GM18909 (cell line): ENCODE measurements around the gene INTS15.
A peak's percentile ranks its signal among the peaks of the same experiment; 100 is the strongest.
"Not testable (repeated sequence)": the region's sequence is repeated elsewhere in the genome, so short reads cannot be mapped to it uniquely, and the experiment has no call there.

ENCODE experiments used
- ATAC-seq: cut with Tn5 transposase; IDR thresholded peaks from one replicate; pipeline ENCODE4 v1.9.1; 2021; ENCODE audit warnings: mild to moderate bottlenecking; ENCODE audit not compliant: unreplicated experiment, poor library complexity

The INTS15 gene

GRCh38 chr7:6614953-6615722 is 25.3 kb downstream of the INTS15 start, which contains the start of gene ZNF853:
TSS of gene ZNF853 (plus strand) at chr7:6615610. CDS start at chr7:6616175, 565 bp downstream.
- no peak for ATAC-seq

DNA sequence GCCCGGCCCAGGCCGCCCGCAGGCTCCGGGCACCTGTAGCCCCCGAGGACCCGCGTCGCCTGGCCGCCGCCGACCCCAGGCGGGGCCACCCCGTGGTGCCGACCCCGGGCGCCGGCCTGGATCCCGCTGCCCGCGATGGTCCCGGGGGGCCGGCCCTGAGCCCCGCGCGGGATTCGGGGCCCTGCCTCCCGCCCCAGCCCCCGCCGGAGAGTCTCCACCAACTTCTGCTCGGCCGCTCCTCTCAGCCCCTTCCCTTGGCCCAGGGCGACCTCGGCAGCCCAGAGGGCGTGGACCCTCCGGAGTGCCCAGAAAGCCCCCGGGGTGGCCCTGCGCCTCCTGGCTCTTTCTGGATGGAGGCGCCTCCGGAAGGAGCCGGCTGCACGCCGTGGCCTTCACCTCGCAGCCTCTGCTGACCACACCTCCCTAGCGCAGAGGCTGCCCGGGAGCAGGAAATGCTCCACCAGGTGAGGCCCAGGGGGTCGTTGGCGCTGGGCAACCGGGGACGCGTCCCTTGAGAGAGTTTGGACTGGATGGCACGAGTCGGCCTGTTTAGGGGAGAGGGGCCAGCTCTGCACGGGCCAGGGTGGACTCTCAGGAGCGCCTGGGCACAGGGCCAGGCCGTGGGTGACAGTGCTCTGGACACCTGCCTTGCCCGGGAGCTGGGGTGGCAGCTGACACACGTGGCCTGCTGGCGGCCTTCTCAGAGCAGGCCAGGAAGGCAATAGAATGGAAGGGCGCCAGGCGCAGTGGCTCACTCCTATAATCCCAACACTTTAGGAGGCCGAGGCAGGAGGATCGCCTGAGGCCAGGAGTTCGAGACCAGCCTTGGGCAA is 26.1 kb downstream of the INTS15 start:
- ATAC-seq: no peak

DNA sequence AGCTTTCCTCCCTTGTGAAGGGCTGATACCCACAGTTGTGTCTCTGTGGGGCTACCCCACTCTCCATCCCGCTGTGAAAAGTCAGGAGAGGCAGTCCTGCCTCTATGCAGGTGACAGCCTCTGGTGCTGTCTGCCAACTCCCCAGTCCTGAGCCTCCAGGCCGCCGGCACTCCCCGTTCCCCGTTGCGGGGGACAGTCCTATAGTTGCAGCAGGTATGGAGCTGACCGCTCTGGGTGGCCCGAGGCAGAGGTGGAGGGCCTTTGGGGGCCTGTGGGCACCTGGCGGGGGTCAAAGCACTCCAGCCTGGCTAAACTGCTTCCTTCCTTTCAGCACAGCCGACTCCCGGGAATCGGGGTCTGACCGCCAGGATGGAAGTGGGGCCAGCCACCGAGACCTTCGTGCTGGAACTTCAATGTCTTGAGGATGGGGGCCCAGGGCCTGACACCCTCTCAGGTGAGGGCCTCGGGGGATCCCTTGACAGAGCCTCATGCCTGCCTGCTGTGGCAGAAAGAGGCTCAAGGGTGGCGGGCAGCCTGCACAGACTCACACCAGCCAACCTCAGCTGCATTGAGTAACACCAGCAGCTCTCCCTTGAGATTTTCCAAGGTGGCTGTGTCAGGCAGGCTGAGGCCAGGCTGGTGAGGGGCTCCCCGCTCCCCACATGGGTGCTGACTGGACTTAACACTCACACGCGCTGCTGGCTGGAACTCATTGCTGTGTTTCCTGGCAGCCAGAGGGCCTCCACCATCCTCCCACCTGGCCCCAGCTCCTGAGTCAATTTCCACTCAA is 27.2 kb downstream of the INTS15 start:
- ATAC-seq: no peak

GRCh38 chr7:6618621-6619020 is 28.8 kb downstream of the INTS15 start:
- no peak for ATAC-seq

- ATAC-seq: no peak
Observed at GRCh38 chr7:6619961-6620360, 30.1 kb downstream of the INTS15 start.

DNA sequence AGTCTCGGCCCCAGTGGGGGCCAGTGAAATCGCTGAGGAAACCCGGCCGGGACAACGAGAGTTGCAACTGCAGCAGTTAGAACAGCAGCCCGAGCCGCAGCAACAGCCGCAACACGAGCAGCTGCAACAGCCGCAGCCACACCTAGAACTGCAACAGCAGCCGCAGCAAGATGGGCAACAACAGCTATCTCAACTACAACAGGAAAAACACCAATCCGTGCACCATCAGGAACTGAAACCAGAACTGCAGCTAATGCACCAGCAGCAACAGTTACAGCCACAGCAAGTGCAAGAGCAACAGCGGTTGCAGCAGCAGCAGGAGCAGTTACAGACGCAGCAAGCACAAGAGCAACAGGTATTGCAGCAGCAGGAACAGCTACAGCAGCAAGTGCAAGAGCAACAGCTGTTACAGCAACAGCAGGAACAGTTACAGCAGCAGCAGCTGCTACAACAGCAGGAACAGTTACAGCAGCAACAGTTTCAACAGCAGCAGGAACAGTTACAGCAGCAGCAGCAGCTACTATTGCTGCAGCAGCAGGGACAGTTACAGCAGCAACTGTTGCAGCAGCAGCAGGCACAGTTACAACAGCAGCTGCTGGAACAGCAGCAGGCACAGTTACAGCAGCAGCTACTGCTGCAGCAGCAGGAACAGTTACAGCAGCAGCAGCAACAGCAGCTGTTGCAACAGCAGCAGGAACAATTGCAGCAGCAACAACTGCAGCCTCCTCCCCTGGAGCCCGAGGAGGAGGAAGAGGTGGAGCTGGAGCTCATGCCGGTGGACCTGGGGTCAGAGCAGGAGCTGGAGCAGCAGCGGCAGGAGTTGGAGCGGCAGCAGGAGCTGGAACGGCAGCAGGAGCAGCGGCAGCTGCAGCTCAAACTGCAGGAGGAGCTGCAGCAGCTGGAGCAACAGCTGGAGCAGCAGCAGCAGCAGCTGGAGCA is 31.6 kb downstream of the INTS15 start:
- ATAC-seq: no peak

DNA sequence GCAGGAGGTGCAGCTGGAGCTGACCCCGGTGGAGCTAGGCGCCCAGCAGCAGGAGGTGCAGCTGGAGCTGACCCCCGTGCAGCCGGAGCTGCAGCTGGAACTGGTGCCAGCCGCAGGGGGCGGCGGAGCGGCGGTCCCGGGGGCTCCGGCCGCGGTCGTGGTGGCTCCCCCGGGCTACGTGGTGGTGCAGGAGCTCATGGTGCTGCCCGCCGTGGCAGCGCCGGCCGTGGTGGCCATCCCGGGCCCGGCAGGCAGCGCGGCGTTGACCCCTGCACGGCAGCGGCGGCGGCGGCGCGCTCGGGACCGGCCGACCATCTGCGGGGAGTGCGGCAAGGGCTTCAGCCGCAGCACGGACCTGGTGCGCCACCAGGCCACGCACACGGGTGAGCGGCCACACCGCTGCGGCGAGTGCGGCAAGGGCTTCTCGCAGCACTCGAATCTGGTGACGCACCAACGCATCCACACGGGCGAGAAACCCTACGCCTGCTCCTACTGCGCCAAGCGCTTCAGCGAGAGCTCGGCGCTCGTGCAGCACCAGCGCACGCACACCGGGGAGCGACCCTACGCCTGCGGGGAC is 32.4 kb downstream of the INTS15 start:
- ATAC-seq: no peak

DNA sequence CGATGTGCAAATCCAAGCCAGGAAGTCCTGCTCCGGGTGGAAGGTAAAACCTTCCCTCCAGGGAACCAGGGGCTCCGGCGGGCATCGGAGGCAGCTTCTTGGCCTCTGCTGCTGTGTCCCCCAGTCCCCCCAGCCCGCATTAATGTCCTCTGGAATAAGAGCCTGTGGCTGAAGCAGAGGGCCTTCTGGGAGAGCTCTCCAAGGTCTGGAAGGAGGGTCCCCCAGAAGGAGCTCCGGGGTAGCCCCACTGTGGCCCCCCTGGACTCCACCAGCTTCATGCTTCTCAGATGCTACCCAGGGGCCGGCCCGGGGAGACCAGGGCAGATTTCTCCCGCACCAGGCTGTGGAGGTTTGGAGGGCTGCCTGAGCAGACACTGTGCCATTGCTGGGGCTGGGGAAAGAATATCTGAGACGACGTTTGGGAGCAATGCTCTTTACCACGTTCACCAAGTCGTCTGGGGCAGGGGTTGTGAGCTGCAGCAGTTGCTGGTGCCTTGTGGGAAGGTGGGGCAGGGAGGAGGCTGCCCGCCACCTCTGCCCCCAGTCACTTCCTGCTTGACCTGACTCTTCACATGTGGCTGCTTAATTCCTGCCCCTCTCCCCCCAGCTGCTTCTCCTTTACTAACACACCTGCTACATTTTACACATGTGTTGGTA is 33.9 kb downstream of the INTS15 start:
- peak; percentile 65 for ATAC-seq

DNA sequence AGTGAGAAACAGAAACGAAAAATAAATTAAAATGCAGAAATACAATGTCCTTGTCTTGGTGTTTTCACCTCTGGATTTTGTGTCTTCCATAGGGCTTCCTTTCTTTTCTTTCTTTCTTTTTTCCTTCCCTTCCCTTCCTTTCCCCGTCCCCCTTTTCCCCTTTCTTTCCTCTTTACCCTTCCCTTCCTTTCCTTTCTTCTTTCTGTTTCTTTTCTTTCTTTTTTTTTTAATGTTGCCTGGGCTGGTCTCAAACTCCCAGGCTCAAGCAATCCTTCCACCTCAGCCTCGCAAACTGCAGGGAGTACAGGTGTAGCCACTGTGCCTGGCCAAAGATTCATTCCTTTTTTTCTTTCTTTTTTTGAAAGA is 34.4 kb downstream of the INTS15 start:
- ATAC-seq: no peak

GRCh38 chr7:6628045-6628444 is 38.2 kb downstream of the INTS15 start:
- no peak for ATAC-seq

DNA sequence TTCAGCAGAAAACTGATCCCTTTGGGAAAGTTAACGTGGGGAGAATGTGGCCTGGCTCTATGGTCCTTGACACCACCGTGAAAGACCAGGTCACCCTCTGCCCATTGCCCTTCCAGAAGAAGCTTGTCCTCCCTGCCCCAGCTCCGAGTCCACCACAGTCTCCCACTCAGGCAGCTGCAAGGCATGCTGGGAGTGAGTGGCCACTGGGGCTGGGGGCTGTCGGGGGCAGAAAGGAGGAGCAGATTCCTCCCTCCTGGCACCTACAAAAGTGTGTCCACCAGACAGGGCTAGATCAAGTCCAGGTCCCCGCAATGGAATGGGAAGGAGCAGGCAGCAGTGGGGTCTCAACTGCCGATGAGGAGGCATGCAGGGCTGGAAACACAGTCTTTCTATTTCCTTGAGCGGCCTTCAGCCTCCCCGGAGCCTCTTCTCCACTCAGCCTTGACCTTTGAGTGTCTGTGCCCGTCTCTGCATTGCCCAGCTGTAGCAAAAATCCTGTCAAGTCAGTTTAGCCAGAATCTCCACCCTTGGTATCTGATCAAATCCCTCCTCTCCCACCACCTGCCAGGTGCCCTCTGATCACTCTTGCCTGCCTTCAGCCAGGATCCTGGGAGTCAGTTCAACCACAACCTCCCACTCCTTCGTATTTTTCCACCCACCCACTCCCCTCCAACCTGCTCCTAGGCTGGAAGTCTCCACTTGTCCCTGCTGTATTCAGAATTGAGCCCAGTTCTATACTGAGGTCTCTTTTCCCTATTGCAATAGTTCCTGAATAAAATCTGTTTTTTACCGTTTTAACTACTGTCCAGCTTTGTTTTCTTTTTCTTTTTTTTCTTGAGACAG is 40.4 kb downstream of the INTS15 start:
- ATAC-seq: no peak

GRCh38 chr7:6631605-6632004 is 41.8 kb downstream of the INTS15 start:
- no peak for ATAC-seq

DNA sequence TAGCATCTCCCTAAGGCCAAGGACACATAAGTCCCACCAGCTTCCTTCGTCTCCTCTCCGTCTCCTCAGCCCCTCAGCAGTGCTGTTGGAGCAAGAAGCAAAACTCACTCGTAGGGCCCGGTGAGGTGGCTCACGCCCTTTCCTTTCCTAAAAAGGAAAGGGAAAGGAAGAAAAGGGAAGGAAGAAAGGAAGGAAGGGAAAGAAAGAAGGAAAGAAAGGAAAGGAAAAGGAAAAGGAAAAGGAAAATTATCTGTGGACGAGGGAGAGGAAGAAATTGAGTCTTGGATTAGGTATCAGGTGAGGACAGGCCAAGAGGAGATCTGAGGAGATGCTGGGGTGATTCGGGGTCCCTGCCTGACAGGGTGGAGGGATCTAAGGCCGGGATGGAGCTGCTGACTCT is 44.2 kb downstream of the INTS15 start:
- no peak for ATAC-seq

- ATAC-seq: not testable (repeated sequence)
Observed at GRCh38 chr7:6634971-6635370, 45.1 kb downstream of the INTS15 start.

DNA sequence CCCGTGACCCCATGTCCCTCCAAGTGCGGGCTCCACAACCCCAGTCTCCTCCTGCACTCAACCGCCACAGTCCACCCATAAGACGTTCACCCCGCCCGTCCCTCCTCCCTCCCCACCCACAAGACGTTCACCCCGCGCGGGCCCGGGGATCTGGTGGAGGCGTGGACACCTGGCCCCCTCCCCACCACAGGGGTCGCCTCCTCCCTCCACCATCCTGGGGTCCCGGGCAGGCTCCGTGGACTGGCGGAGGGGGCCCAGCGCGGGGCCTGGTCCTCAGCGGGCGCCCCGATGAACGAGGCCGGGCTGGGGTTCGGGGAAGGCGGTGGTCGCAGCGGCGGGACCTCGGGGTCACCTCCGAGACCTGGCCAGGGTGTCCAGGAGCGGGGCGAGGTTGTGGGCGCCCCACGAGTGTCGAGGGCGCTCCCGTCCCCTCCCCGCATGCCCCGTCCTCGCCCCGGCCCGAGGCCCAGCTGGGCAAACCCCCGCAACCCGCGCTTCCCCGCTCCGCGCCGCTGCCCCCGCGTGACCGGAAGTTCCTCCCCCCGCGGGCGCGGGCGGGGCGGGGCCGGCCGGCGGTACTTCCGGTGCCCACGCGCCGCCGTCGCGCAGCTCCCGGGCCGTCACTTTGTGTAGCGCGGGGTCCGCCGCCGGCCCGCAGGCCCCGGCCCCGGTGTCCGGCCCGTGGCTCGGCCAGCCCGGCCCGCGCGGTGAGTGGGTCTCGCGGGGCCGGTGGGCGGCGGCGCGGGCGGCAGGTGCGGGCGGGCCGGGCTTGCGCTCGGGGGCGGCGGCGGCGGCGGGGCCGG is 47.1 kb downstream of the INTS15 start, which contains the start of gene ZNF316:
Gene ZNF316 (plus strand): TSS at position 578 of the 803 bp plus-strand sequence. CDS start 5,092 bp downstream, outside the sequence.
- ATAC-seq: peak; percentile 66

- peak; percentile 90 for ATAC-seq
Observed at GRCh38 chr7:6637544-6638229, 47.9 kb downstream of the INTS15 start.
